HK-2 (cell line): Measurements from ENCODE around the gene BCL2.

Experiments used
- DNase-seq: peaks from one replicate; pipeline ENCODE4 v3.0.0-alpha.2; 2018; ENCODE audit not compliant: unreplicated experiment

BCL2 gene

DNA sequence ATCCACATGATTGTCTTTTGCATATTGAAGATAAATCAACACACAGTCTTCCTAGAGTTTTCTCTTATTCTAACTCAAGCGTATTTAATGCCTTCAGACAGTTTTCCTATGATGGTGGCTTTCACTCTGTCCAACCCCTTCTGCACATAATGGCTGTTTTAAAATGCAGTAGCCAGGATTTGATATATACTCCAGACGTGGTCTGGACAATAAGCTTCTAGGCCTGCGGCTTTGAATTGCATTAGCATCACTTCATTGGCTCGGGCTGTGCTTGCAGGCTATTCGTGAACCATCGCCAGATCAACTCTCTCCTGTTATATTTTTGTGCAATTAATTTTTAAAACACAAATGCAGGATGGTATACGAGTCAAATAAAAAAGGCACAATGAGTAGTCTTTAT lies 235.3 kb downstream of the BCL2 start:
- no peak for DNase-seq

DNA sequence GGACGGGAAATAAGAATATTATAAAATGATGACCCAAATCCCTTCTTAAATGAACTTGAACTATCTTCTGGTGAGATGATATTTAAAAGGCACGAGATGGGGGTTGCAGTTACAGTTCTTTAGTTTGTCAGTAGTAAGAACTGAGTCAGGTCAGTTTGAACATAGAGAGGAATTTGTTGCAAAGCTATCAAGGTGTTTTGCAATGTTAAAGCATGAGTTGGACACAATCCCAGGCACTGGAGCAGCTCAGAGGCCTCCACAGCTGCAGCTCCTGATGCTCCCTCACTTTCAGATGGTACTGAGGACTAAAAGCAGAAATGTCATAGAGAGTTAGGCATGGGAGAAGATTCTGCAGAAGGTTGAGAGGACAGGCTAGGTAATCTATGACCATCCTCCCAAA lies 236.0 kb downstream of the BCL2 start:
- DNase-seq = no peak

DNA sequence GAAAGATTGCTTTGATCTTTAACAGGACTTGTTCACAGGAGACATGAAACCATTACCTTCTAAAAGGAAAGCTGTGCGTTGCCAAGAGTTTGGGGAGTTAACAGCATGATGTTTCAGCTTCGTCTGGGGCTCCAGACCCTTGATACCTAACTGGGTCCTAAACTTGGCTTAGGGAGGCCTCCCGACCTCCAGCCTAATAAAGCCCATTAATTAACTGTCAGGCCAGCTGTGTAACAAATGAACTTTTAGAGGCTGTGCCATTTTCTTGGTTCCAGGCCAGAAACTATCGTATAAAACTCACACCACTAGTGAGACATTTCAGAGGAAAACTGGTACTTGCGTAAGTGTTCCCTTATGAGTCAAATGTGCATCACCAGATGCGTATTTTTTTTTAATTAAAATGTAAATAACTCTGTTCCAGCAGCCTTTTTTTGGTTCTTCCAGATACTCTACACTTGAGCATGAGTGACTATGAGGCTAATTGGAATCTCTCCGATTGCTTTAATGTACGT lies 236.5 kb downstream of the BCL2 start:
- no peak for DNase-seq

DNA sequence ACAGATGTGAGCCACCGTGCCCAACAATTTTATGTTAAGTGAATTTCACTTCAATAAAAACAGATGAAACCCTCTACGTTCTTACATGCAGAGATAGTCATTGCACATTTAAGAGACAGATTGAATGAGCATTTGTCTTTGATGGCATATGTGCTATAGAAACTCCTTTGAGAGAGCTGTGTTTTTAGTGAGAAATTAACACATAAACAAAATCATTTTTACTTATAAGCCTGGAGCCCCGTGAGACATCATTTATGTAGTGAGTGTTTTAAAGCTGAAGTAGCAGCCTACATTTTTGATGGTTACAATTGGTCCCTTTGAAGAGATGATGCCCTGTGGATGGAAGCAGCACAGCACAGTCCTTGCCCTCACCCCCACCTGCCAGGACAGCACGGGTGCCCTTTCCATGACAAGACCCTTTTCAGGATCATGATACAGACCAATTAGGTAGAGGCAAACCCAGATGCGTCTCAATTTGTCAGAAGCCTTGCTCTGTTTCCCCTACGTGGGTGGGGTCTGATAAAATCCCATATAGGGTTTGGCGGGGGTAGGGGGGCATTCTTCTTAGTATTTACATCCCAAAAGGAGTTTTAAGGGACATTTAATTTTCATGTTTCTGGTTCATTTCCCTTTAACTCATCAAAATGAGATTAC lies 237.1 kb downstream of the BCL2 start:
- DNase-seq = no peak

DNA sequence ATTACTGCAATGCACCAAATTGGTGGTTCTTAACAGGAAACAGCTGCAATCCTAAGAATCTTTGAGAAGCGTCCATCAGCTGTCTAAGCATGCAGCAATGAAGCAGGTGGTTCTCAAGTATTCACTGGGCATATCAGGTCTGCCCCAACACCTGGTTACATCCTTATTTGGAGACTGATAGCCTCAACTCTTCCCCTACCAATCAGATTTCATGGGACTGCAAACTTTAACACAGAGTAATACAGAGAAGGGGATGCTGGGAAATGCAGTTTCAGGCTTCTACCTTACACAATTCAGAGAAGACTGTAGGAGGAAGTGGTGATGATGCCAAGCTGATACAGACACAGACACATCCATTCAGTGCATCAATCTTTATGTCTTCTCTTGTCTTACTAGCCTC lies 240.5 kb downstream of the BCL2 start:
- DNase-seq = no peak

DNA sequence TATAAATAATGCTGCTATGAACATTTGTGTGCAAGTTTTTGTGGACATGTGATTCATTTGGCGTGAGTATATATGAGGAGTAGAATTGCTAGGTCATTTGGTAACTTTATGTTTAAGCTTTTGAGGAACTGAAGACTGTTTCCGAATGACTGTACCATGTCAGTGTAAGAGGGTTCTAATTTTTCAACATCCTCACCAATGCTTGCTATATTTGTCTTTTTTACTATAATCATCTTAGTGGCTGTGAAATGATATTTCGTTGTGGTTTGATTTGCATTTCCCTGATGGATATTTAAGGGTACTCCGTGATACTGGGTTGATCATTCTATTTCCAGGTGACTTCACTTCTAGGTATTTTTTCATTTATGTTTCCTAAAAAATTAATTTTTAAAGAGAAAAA lies 241.1 kb downstream of the BCL2 start:
- no peak for DNase-seq

DNA sequence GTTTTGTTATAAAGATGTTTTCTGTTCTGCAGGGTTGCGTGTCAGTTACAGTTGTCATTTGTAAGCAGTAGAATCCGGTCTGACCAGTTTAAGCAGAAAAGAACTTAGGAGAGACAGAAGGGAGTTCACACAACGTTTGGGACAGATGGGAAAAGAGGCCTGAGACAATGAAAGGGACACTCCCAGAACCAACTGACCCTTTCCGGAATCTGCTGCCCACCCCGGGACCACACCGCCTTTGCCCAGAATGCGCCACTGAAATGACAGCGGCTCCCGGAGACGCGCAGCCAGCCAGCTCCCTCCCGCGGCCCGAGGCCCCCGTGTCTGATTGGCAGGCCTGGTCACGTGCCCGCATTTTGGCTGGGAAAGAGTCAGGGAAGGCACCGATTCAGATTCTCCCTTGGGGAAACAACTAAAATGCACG lies 244.6 kb downstream of the BCL2 start:
- peak; percentile 45 for DNase-seq

DNA sequence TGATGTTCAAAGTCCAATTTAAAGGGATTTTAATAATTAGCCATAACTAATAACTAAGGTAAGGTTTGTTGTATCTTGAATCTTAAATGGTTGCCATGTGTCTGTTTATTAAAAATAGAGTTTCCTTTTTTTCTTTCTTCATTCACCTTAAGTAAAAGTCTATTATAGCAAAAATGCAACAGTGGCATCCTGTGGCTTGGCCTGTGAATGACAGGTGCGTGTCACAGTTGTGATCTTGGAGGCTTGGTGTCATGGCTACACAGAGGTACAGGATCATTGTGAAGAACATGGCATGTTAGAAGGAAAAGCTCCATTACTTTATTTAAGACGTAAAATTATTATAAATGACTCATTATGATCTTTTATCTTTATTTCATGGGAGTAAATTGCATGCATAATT lies 246.1 kb downstream of the BCL2 start:
- DNase-seq = no peak
